SK-N-MC (cell line): ENCODE data around the gene PHF5A.

Experiments
- EZH2 ChIP-seq: fragments of 200-600 bp; sonication (generic); IDR thresholded peaks from one replicate; pipeline ENCODE4 v1.6.1; 2017; ENCODE audit warnings: antibody characterized with exemption
- FOXP2 ChIP-seq: optimal IDR thresholded peaks from 2 replicates; pipeline ENCODE3; 2011; ENCODE audit warnings: mild to moderate bottlenecking, moderate library complexity; ENCODE audit not compliant: insufficient read depth; ENCODE audit errors: extremely low read length, control extremely low read depth
- POLR2AphosphoS5 ChIP-seq: IDR thresholded peaks from 2 replicates; pipeline ENCODE4 v1.6.1; 2012; ENCODE audit warnings: mild to moderate bottlenecking, low read depth, low read length, borderline replicate concordance

- TF ChIP-seq POLR2AphosphoS5 (no peak), EZH2 (no peak), FOXP2 (no peak)
Measured at GRCh38 chr22:41500303-41500702, 31.8 kb upstream of the PHF5A start.
